ENCODE data around the gene PTGER4. TPM values are rescaled to one million over a fixed set of nuclear protein-coding genes. Genes with fewer than 3 reads are reported as not detected.
A peak's percentile ranks its signal among the peaks of the same experiment; 100 is the strongest.

The PTGER4 gene
- total RNA-seq, 1 experiment from 2014 or later, result 0.92 TPM

GRCh38 chr5:40734986-40735385, 55.3 kb downstream of the PTGER4 start:
- Mint-ChIP-seq H3K36me3 (peaks cover 4% of the 10 kb centered on the region; the same call in 1 of the 2 replicates), H3K27me3 (ENCODE audit: low read depth) (no peaks in the 10 kb centered on the region), H3K27ac (no peak overlapping the region), H3K9me3 (0 out of 2 replicates have a peak, but pooled peaks cover 4% of the 10 kb centered on the region), H3K4me1 (no peaks in the 10 kb centered on the region), H3K4me3 (no peak overlapping the region)
- TF ChIP-seq FOXP4 (CRISPR knock-in tag; IDR thresholded peaks at IDR 0.05) (no peak), NR1H2 (CRISPR knock-in tag; IDR thresholded peaks at IDR 0.05) (no peak), HMGXB4 (CRISPR knock-in tag; IDR thresholded peaks at IDR 0.05) (no peak), ZNF281 (CRISPR knock-in tag; IDR thresholded peaks at IDR 0.05) (no peak)
- ATAC-seq (no peak), DNase-seq (ENCODE audit: low spot score) (no peak)
- CTCF ChIA-PET, result interaction anchor here (1.3 kb wide), 1 partner anchor 45 kb away, joined by 3 read pairs; no protein-coding TSS in a partner anchor
- POLR2A ChIA-PET, result no interaction called here

GRCh38 chr5:40735609-40736008, 55.9 kb downstream of the PTGER4 start:
- no peak overlapping the region for H3K4me3 Mint-ChIP-seq
- ChIA-PET CTCF (interaction anchor here (1.0 to 1.3 kb wide), 2 partner anchors 46 to 787 kb away, joined by 3 to 4 read pairs; no protein-coding TSS in a partner anchor), POLR2A (no interaction called here)
- H3K27me3 Mint-ChIP-seq (ENCODE audit: low read depth), result no peaks in the 10 kb centered on the region
- peaks cover 7% of the 10 kb centered on the region; the same call in 1 of the 2 replicates for H3K9me3 Mint-ChIP-seq
- TF ChIP-seq IRF2 (CRISPR knock-in tag; IDR thresholded peaks at IDR 0.05; ENCODE audit: borderline replicate concordance, low read depth) (no peak), RELA (CRISPR knock-in tag; IDR thresholded peaks at IDR 0.05; ENCODE audit: borderline replicate concordance) (no peak), NFYB (CRISPR knock-in tag; conservative IDR thresholded peaks at IDR 0.05; ENCODE audit: low read depth) (no peak), ZSCAN18 (CRISPR knock-in tag; IDR thresholded peaks at IDR 0.05) (no peak), SOX15 (CRISPR knock-in tag; IDR thresholded peaks at IDR 0.05) (no peak), MYBL2 (CRISPR knock-in tag; IDR thresholded peaks at IDR 0.05) (no peak), ELF4 (CRISPR knock-in tag; IDR thresholded peaks at IDR 0.05; ENCODE audit: low read depth) (no peak), CREB1 (CRISPR knock-in tag; IDR thresholded peaks at IDR 0.05) (no peak), FOXP1 (CRISPR knock-in tag; IDR thresholded peaks at IDR 0.05; ENCODE audit: borderline replicate concordance) (no peak), ZNF232 (CRISPR knock-in tag; IDR thresholded peaks at IDR 0.05) (no peak), ZNF263 (CRISPR knock-in tag; IDR thresholded peaks at IDR 0.05; ENCODE audit: low read depth) (no peak), ARID4B (CRISPR knock-in tag; IDR thresholded peaks at IDR 0.05; ENCODE audit: borderline replicate concordance) (no peak), PRRX2 (CRISPR knock-in tag; IDR thresholded peaks at IDR 0.05) (no peak)
- no peak for ATAC-seq
- H3K36me3 Mint-ChIP-seq, result peaks cover 7% of the 10 kb centered on the region
- no peaks in the 10 kb centered on the region for H3K4me1 Mint-ChIP-seq
- DNase-seq (ENCODE audit: low spot score), result no peak
- peak overlapping the region; percentile 26; the same call in 1 of the 2 replicates for H3K27ac Mint-ChIP-seq
